Measurements from ENCODE around the gene GREM2. TPM values are rescaled to one million over a fixed set of nuclear protein-coding genes. Genes with fewer than 3 reads are reported as not detected.

GREM2 gene
- total RNA-seq, 2 donors from 2014 or later: 7.8 to 10.9 TPM

GRCh38 chr1:240644732-240645131 is 32.8 kb upstream of the GREM2 start:
- no peak for DNase-seq
- no peak overlapping the region for H3K27ac ChIP-seq (ENCODE audit: low read depth, low read length)
- H3K9ac ChIP-seq (ENCODE audit: extremely low read depth, low read length, poor library complexity, severe bottlenecking): no peak overlapping the region
- 76 to 78% methylated on average over 5 to 6 of the region's 6 CpGs for WGBS, 2 experiments (ENCODE audit: insufficient coverage in 1 of 2, insufficient read length in 1 of 2)
- Mint-ChIP-seq H3K27ac (no peak overlapping the region), H3K36me3 (ENCODE audit: low read depth) (no peaks in the 10 kb centered on the region), H3K27me3 (ENCODE audit: insufficient read depth) (no peaks in the 10 kb centered on the region), H3K4me1 (peaks cover 5% of the 10 kb centered on the region), H3K4me3 (no peak overlapping the region), H3K9me3 (no peaks in the 10 kb centered on the region)
- H3K4me1 ChIP-seq (ENCODE audit: control insufficient read depth, insufficient read depth, low read length): no peaks in the 10 kb centered on the region
- no peak overlapping the region for H3K4me3 ChIP-seq (ENCODE audit: low read length)
- no peak for TF ChIP-seq CTCF (conservative IDR thresholded peaks at IDR 0.05)
- H3K27me3 ChIP-seq (ENCODE audit: control insufficient read depth, insufficient read depth, low read length, poor library complexity, severe bottlenecking): no peaks in the 10 kb centered on the region
- H3K36me3 ChIP-seq (ENCODE audit: control insufficient read depth, insufficient read depth, low read length): no peaks in the 10 kb centered on the region
- no peaks in the 10 kb centered on the region for H3K9me3 ChIP-seq (ENCODE audit: control insufficient read depth, low read length)

- Mint-ChIP-seq H3K4me3 (no peak overlapping the region), H3K9me3 (peaks cover 10% of the 10 kb centered on the region), H3K27me3 (ENCODE audit: insufficient read depth) (no peaks in the 10 kb centered on the region), H3K27ac (no peak overlapping the region), H3K36me3 (ENCODE audit: low read depth) (no peaks in the 10 kb centered on the region), H3K4me1 (peaks cover under 1% of the 10 kb centered on the region)
- 89 to 100% methylated on average over 4 to 16 of the region's 16 CpGs for WGBS, 2 experiments (ENCODE audit: insufficient coverage in 1 of 2, insufficient read length in 1 of 2)
- Histone ChIP-seq H3K9me3 (ENCODE audit: control insufficient read depth, low read length) (no peaks in the 10 kb centered on the region), H3K4me1 (ENCODE audit: control insufficient read depth, insufficient read depth, low read length) (no peaks in the 10 kb centered on the region), H3K27me3 (ENCODE audit: control insufficient read depth, insufficient read depth, low read length, poor library complexity, severe bottlenecking) (no peaks in the 10 kb centered on the region), H3K4me3 (ENCODE audit: low read length) (no peak overlapping the region), H3K27ac (ENCODE audit: low read depth, low read length) (no peak overlapping the region), H3K36me3 (ENCODE audit: control insufficient read depth, insufficient read depth, low read length) (no peaks in the 10 kb centered on the region), H3K9ac (ENCODE audit: extremely low read depth, low read length, poor library complexity, severe bottlenecking) (no peak overlapping the region)
- no peak for DNase-seq
- no peak for TF ChIP-seq CTCF (conservative IDR thresholded peaks at IDR 0.05)
These were observed 23.7 kb upstream of the GREM2 start for GRCh38 chr1:240635466-240636256.

- no peak overlapping the region for H3K4me3 ChIP-seq (ENCODE audit: low read length)
These were observed 18.5 kb upstream of the GREM2 start for GRCh38 chr1:240630409-240630808.

More at GRCh38 chr1:240630409-240630808, 18.5 kb upstream of the GREM2 start:
- H3K4me1 Mint-ChIP-seq: peaks cover 7% of the 10 kb centered on the region
- 89 to 100% methylated on average over 3 to 5 of the region's 5 CpGs for WGBS, 2 experiments (ENCODE audit: insufficient coverage in 1 of 2, insufficient read length in 1 of 2)
- no peaks in the 10 kb centered on the region for H3K36me3 Mint-ChIP-seq (ENCODE audit: low read depth)
- no peak for TF ChIP-seq CTCF (conservative IDR thresholded peaks at IDR 0.05)
- H3K4me3 Mint-ChIP-seq: no peak overlapping the region
- Histone ChIP-seq H3K27me3 (ENCODE audit: control insufficient read depth, insufficient read depth, low read length, poor library complexity, severe bottlenecking) (no peaks in the 10 kb centered on the region), H3K9me3 (ENCODE audit: control insufficient read depth, low read length) (no peaks in the 10 kb centered on the region), H3K9ac (ENCODE audit: extremely low read depth, low read length, poor library complexity, severe bottlenecking) (no peak overlapping the region), H3K27ac (ENCODE audit: low read depth, low read length) (no peak overlapping the region), H3K4me1 (ENCODE audit: control insufficient read depth, insufficient read depth, low read length) (no peaks in the 10 kb centered on the region), H3K36me3 (ENCODE audit: control insufficient read depth, insufficient read depth, low read length) (no peaks in the 10 kb centered on the region)
- no peaks in the 10 kb centered on the region for H3K27me3 Mint-ChIP-seq (ENCODE audit: insufficient read depth)
- peak overlapping the region; percentile 74 for H3K27ac Mint-ChIP-seq
- no peaks in the 10 kb centered on the region for H3K9me3 Mint-ChIP-seq
- DNase-seq: no peak
